K562 (cell line): Measurements from ENCODE around the gene PNMA6F. TPM values are rescaled to one million over a fixed set of nuclear protein-coding genes. Genes with fewer than 3 reads are reported as not detected.

ENCODE experiments used
- AFF4 ChIP-seq: sonication (generic); formaldehyde crosslinking; IDR thresholded peaks from 2 replicates; pipeline ENCODE4 v1.8.0; 2023; ENCODE audit warnings: mild to moderate bottlenecking, missing genetic modification reagents
- BRF1 ChIP-seq: IDR thresholded peaks from 3 replicates; pipeline ENCODE4 v1.6.1; 2011; ENCODE audit warnings: borderline replicate concordance, mild to moderate bottlenecking; ENCODE audit not compliant: insufficient read length; ENCODE audit errors: extremely low read depth
- CBX3 ChIP-seq, 2 experiments: IDR thresholded peaks; 1 replicate in 1 of 2; 2 replicates in 1 of 2; pipeline ENCODE4 v1.6.1; 2012; ENCODE audit warnings: inconsistent platforms in 2 of 2, low read length in 2 of 2, borderline replicate concordance in 1 of 2, control low read depth in 1 of 2
- CHAMP1 ChIP-seq: fragments of 450-650 bp; IDR thresholded peaks from 2 replicates; pipeline ENCODE4 v1.6.1; 2016; ENCODE audit warnings: mild to moderate bottlenecking
- CREM ChIP-seq: IDR thresholded peaks from 2 replicates; pipeline ENCODE4 v1.6.1; 2014; ENCODE audit warnings: antibody characterized with exemption, low read depth
- EP300 ChIP-seq: IDR thresholded peaks from 2 replicates; pipeline ENCODE4 v1.6.1; 2012; ENCODE audit warnings: low read length, improper control_type of control experiment
- FOS ChIP-seq: IDR thresholded peaks from 3 replicates; pipeline ENCODE4 v1.6.1; 2011; ENCODE audit not compliant: insufficient read length; ENCODE audit errors: extremely low read depth
- MAZ ChIP-seq, 2 experiments: fragments of 450-650 bp in 1 of 2; sonication (generic) in 1 of 2; formaldehyde crosslinking; IDR thresholded peaks in 1 of 2; conservative IDR thresholded peaks in 1 of 2; 2 replicates each; pipeline versions ENCODE4 v1.4.0 to v1.5.0; 2020; ENCODE audit warnings: mild to moderate bottlenecking in 1 of 2, missing genetic modification reagents in 1 of 2
- MEF2D ChIP-seq: conservative IDR thresholded peaks from 2 replicates; pipeline ENCODE4 v1.6.1; 2016; ENCODE audit warnings: low read depth, missing genetic modification characterization, missing compliant biosample characterization
- NCOA2 ChIP-seq, 2 experiments: fragments of 450-650 bp; IDR thresholded peaks; 2 replicates each; pipeline ENCODE4 v1.6.1; 2018; ENCODE audit warnings: mild to moderate bottlenecking in 2 of 2, moderate library complexity in 1 of 2; ENCODE audit not compliant: partially characterized antibody in 2 of 2
- NFIC ChIP-seq: fragments of 450-650 bp; IDR thresholded peaks from 2 replicates; pipeline ENCODE4 v1.6.1; 2017; ENCODE audit warnings: mild to moderate bottlenecking, inconsistent platforms
- RBBP5 ChIP-seq: fragments of 200-600 bp; sonication (generic); IDR thresholded peaks from 2 replicates; pipeline ENCODE4 v1.6.1; 2012; ENCODE audit warnings: borderline replicate concordance, mild to moderate bottlenecking, low read length, control low read depth, inconsistent platforms; ENCODE audit not compliant: insufficient read depth, poor library complexity, severe bottlenecking
- RCOR1 ChIP-seq, 2 experiments: IDR thresholded peaks; 2 replicates each; pipeline ENCODE4 v1.6.1; 2012; ENCODE audit warnings: low read depth in 2 of 2, low read length in 2 of 2, borderline replicate concordance in 1 of 2, improper control_type of control experiment in 1 of 2
- SETDB1 ChIP-seq: IDR thresholded peaks from one replicate; pipeline ENCODE4 v1.6.1; 2012; ENCODE audit warnings: low read length, control low read depth, inconsistent platforms
- SMARCB1 ChIP-seq: IDR thresholded peaks from 2 replicates; pipeline ENCODE4 v1.6.1; 2011; ENCODE audit warnings: improper control_type of control experiment, low read depth; ENCODE audit not compliant: insufficient read length
- SNRNP70 ChIP-seq: fragments of 200-400 bp; formaldehyde crosslinking; optimal IDR thresholded peaks from 2 replicates; pipeline ENCODE3; 2017; ENCODE audit warnings: low read depth, low read length
- TAL1 ChIP-seq: fragments of 450-650 bp; IDR thresholded peaks from 2 replicates; pipeline ENCODE4 v1.6.1; 2016; ENCODE audit warnings: mild to moderate bottlenecking
- TFAM ChIP-seq: fragments of 250-450 bp; sonication (Bioruptor Pico); conservative IDR thresholded peaks from 2 replicates; pipeline ENCODE4 v1.5.0; 2021; ENCODE audit warnings: mild to moderate bottlenecking, moderate library complexity
- THRAP3 ChIP-seq: fragments of 450-650 bp; IDR thresholded peaks from 2 replicates; pipeline ENCODE4 v1.6.1; 2016; ENCODE audit warnings: mild to moderate bottlenecking, inconsistent platforms, borderline replicate concordance
- WHSC1 ChIP-seq: IDR thresholded peaks from one replicate; pipeline ENCODE4 v1.6.1; 2012; ENCODE audit warnings: low read length, control low read depth, inconsistent platforms
- ZNF354B ChIP-seq: fragments of 250-450 bp; sonication (Bioruptor Pico); IDR thresholded peaks from 2 replicates; pipeline ENCODE4 v1.4.0; 2020
- polyA plus RNA-seq, 8 experiments: library from polyadenylated mRNA; depleted of rRNA in 4 of 8; stranded (reverse) in 5 of 8; unstranded in 3 of 8; fragments of >200 nt; fragmentation: Nextera tagmentation in 2 of 8; fragmentation: Illumina TruSeq in 1 of 8; extraction: Ambion mirVana in 2 of 8; extraction: Trizol in 1 of 8; gene quantifications; 2 replicates each; pipeline versions ENCODE4 v1.2.1 to v1.2.3, GENCODE V29; 2011 to 2014; ENCODE audit warnings: inconsistent platforms in 1 of 8, missing spikeins in 1 of 8
- total RNA-seq, 7 experiments: library from RNA; depleted of rRNA in 6 of 7; stranded (reverse); fragments of >200 nt in 6 of 7; fragmentation: Illumina TruSeq in 2 of 7; extraction: Trizol in 2 of 7; gene quantifications; 2 replicates each; pipeline versions ENCODE4 v1.2.1 to v1.2.3, GENCODE V29; 2011 to 2021; ENCODE audit warnings: low replicate concordance in 1 of 7

The PNMA6F gene
- total and polyA plus RNA-seq, 9 of the 15 experiments (the other 6 are each of a cell fraction or from before 2014, with no cell fraction given), result not detected

GRCh38 chrX:153339662-153340061 lies 18.1 kb upstream of the PNMA6F start (continued):
- TF ChIP-seq AFF4 (no peak), CREM (0 out of 2 replicates have a peak, but pooled peaks have one; percentile 32), NCOA2 (IDR thresholded peaks at IDR 0.05; ENCODE audit: partially characterized antibody in 2 of 2) (no peak), FOS (no peak), TAL1 (peak; percentile 55; the same call in 1 of the 2 replicates), NFIC (peak; percentile 42), RCOR1 (IDR thresholded peaks at IDR 0.05; ENCODE audit: borderline replicate concordance in 1 of 2, low read depth in 2 of 2, low read length in 2 of 2) (no peak; a peak in 1 of 4 replicates), SETDB1 (no peak), CHAMP1 (0 out of 2 replicates have a peak, but pooled peaks have one; percentile 14), SMARCB1 (no peak), WHSC1 (no peak), SNRNP70 (no peak), TFAM (CRISPR knock-in tag) (no peak), ZNF354B (CRISPR knock-in tag) (no peak), RBBP5 (no peak), EP300 (peak; percentile 32; the same call in 1 of the 2 replicates), MAZ (CRISPR knock-in tag; conservative IDR thresholded peaks at IDR 0.05 in 1 of 2, IDR thresholded peaks at IDR 0.05 in 1 of 2) (0 out of 4 replicates have a peak, but pooled peaks of 1 of the 2 experiments have one; percentile 14), BRF1 (no peak), MEF2D (tag) (no peak), CBX3 (IDR thresholded peaks at IDR 0.05; ENCODE audit: borderline replicate concordance in 1 of 2, low read length in 2 of 2) (peak in 1 of 2 experiments; percentile 23; a peak in 1 of 3 replicates), THRAP3 (no peak)
